Activated T-cell treated with anti-CD3 and anti-CD28 coated beads for 24 hours (primary cell): ENCODE results near the gene ABCA4.

Experiments used
- DNase-seq: peaks from one replicate; pipeline ENCODE4 v3.0.0-alpha.2; 2020; ENCODE audit warnings: low read depth

Gene ABCA4

GRCh38 chr1:94050675-94051074 lies 70.3 kb downstream of the ABCA4 start:
- no peak for DNase-seq

GRCh38 chr1:94050254-94050653 lies 70.7 kb downstream of the ABCA4 start:
- no peak for DNase-seq

GRCh38 chr1:94049791-94050190 lies 71.2 kb downstream of the ABCA4 start:
- no peak for DNase-seq

GRCh38 chr1:94048413-94049164 lies 72.4 kb downstream of the ABCA4 start:
- DNase-seq = no peak

GRCh38 chr1:94047949-94048348 lies 73.0 kb downstream of the ABCA4 start:
- DNase-seq = no peak

- DNase-seq = peak; percentile 18
Observed at GRCh38 chr1:94045465-94046056, 75.4 kb downstream of the ABCA4 start.

- DNase-seq = no peak
Observed at GRCh38 chr1:94044891-94045290, 76.1 kb downstream of the ABCA4 start.

GRCh38 chr1:94044290-94044790 lies 76.6 kb downstream of the ABCA4 start:
- DNase-seq = no peak

GRCh38 chr1:94043738-94044289 lies 77.1 kb downstream of the ABCA4 start:
- DNase-seq = no peak

- no peak for DNase-seq
Observed at GRCh38 chr1:94042388-94042787, 78.6 kb downstream of the ABCA4 start.

- no peak for DNase-seq
Observed at GRCh38 chr1:94039871-94040569, 80.9 kb downstream of the ABCA4 start.

- DNase-seq = peak; percentile 41
Observed at GRCh38 chr1:94039514-94039870, 81.5 kb downstream of the ABCA4 start.

GRCh38 chr1:94038511-94038910 lies 82.4 kb downstream of the ABCA4 start:
- DNase-seq = no peak

- no peak for DNase-seq
Observed at GRCh38 chr1:94037392-94038229, 83.3 kb downstream of the ABCA4 start.

- DNase-seq = no peak
Observed at GRCh38 chr1:94036730-94037129, 84.2 kb downstream of the ABCA4 start.

- DNase-seq = no peak
Observed at GRCh38 chr1:94033849-94034248, 87.1 kb downstream of the ABCA4 start.

- no peak for DNase-seq
Observed at GRCh38 chr1:94032637-94033036, 88.3 kb downstream of the ABCA4 start.

GRCh38 chr1:94031591-94031990 lies 89.4 kb downstream of the ABCA4 start:
- no peak for DNase-seq

- DNase-seq = no peak
Observed at GRCh38 chr1:94031154-94031553, 89.8 kb downstream of the ABCA4 start.

- no peak for DNase-seq
Observed at GRCh38 chr1:94029130-94029993, 91.6 kb downstream of the ABCA4 start.
